ENCODE measurements around the gene DSEL.

DSEL gene

DNA sequence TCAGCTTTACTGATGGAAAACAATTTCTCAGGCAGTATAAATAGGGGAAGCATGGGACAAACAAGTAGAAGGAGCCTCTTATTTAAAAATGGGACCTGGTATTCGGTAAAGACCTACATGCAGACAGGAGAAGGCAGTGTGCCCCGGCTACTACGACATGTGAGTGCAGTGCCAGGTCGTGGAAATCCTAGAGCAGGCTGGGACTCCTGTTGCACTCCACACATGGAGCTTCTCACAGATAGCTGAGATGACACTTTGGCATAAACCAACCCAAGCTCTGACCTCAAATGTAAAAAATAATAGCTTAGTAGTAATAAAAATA, 885 bp upstream of the DSEL start:
- no peak for DNase-seq (ENCODE audit: insufficient read length)
- TF ChIP-seq TAF1 (IDR thresholded peaks at IDR 0.05; ENCODE audit: borderline replicate concordance, low read depth, low read length) (no peak), POLR2AphosphoS5 (IDR thresholded peaks at IDR 0.05; ENCODE audit: low read depth, low read length) (no peak), POLR2A (IDR thresholded peaks at IDR 0.05; ENCODE audit: low read depth, low read length) (no peak)
- no peak for FAIRE-seq

DNA sequence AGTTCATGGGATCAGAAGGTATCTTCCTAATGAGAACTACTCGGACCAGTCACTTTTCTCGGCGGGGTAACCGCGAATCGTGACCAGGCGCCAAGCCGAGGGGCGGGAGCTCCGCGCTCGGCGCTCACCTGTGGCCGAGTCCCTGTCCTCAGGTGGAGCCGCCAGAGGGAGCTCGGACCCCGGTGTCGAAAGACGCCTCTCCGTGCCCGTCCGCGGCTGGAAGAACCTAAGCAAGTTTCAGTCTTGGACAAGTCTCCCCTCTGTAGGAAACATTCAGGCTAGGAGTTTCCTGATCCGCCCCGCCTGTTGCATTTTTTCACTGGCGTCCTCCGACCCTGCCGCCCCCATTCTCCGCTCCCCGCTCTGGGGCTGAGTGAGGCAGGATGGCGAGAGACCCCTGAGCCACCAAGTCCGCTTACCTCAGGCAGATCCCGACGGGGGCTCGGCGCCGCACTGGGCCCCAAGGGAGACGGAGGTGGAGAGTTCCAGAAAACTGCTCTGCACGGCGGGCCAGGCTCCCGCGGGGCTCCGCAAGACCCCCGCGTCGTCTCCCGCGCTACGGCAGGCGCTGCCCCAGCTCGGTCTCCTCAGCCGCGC, 480 bp downstream of the DSEL start:
- TF ChIP-seq POLR2A (IDR thresholded peaks at IDR 0.05; ENCODE audit: low read depth, low read length), result no peak
- no peak for TF ChIP-seq TAF1 (IDR thresholded peaks at IDR 0.05; ENCODE audit: borderline replicate concordance, low read depth, low read length)
- no peak for TF ChIP-seq POLR2AphosphoS5 (IDR thresholded peaks at IDR 0.05; ENCODE audit: low read depth, low read length)
- no peak for FAIRE-seq
- DNase-seq (ENCODE audit: insufficient read length), result peak; percentile 25

DNA sequence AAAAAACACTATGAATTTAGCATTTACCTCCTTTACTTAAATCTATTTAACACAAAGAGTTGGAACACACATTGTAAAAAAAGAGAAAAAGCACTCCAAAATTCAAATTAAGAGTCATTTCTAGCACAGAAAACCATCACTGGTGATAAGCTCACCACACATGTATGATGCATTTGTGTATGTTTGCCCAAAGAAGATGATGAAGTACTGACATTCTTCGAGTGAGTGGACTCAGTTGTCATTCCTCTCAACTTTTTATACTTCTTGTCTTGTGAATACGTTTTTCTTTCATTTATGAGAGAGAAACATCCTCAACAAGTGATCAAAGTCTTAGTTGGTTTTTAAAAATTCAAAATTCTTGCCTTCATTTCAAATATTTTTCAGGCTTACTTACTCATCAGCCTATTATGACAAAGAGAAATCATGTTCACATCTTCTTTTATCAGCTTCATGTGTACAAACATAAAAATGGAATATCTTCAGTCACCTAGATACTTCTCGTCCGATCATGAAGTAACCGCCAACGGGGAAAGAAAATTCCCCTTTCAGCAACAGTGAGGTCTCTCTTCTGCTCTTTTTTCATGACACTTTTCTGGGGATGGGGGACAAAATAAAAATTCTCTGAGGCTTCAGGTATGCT, 1.5 kb downstream of the DSEL start:
- no peak for FAIRE-seq
- no peak for TF ChIP-seq POLR2A (IDR thresholded peaks at IDR 0.05; ENCODE audit: low read depth, low read length)
- no peak for TF ChIP-seq TAF1 (IDR thresholded peaks at IDR 0.05; ENCODE audit: borderline replicate concordance, low read depth, low read length)
- no peak for TF ChIP-seq POLR2AphosphoS5 (IDR thresholded peaks at IDR 0.05; ENCODE audit: low read depth, low read length)
- no peak for DNase-seq (ENCODE audit: insufficient read length)

DNA sequence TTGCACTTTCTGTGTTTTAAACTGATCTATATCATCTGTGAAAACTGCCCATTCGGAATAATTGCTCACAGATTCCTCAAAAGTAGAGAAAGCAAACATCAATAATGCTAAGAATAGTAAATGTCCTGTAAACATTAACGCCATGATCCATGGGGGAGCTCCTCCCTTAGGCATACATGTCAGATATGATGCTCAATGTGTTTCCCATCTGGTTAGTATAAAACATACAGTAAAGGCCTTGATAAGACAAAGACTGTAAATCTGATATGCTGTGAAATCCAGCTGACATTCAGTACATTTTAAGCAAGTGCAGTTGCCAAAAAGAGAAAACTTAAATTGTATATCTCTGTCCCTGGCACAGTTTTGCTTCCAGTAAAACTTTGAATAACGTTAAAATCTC, 2.1 kb downstream of the DSEL start:
- no peak for DNase-seq (ENCODE audit: insufficient read length)
- no peak for FAIRE-seq
- no peak for TF ChIP-seq POLR2A (IDR thresholded peaks at IDR 0.05; ENCODE audit: low read depth, low read length)
- no peak for TF ChIP-seq POLR2AphosphoS5 (IDR thresholded peaks at IDR 0.05; ENCODE audit: low read depth, low read length)
- TF ChIP-seq TAF1 (IDR thresholded peaks at IDR 0.05; ENCODE audit: borderline replicate concordance, low read depth, low read length), result no peak

DNA sequence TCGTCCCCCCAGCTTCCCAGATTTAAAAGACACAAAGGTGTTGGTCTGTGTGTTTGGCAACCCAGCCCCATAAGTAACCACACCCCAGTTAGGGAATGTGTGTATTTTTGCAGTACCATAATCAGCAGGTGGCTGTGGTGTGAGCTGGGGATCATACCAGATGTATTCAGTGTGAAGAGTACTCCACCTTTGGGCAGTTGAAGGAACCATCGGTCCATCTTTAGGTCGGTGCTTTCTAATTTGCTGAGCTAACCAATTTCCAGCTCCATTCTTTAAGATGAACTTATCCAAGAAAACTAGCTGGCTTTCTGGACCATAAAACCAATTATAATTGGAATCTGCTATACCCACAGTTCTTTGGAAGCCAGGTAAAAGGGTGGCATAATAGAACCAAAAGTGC, 3.2 kb downstream of the DSEL start:
- TF ChIP-seq TAF1 (IDR thresholded peaks at IDR 0.05; ENCODE audit: borderline replicate concordance, low read depth, low read length) (no peak), POLR2AphosphoS5 (IDR thresholded peaks at IDR 0.05; ENCODE audit: low read depth, low read length) (no peak), POLR2A (IDR thresholded peaks at IDR 0.05; ENCODE audit: low read depth, low read length) (no peak)
- DNase-seq (ENCODE audit: insufficient read length) (no peak), FAIRE-seq (no peak)

DNA sequence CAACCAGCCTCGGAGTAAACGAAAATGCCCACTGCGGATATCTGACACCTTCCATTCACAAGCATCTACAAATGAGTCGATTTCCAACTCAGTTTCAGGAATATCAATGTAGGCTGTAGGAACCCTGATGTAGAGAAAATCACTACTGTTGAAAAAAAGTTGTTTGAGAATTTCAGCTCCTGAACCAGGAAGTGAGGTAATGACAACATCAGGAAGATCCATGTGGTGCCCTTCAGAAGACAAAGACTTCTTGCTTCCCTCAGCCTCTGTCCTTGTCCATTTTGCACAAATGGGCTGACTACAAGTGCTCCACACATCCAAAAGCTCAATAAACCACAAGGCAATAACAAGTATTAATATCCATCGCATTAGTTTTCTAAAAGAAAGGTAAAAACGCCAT, 4.7 kb downstream of the DSEL start:
- DNase-seq (ENCODE audit: insufficient read length) (no peak), FAIRE-seq (no peak)
- TF ChIP-seq TAF1 (IDR thresholded peaks at IDR 0.05; ENCODE audit: borderline replicate concordance, low read depth, low read length) (no peak), POLR2AphosphoS5 (IDR thresholded peaks at IDR 0.05; ENCODE audit: low read depth, low read length) (no peak), POLR2A (IDR thresholded peaks at IDR 0.05; ENCODE audit: low read depth, low read length) (no peak)

DNA sequence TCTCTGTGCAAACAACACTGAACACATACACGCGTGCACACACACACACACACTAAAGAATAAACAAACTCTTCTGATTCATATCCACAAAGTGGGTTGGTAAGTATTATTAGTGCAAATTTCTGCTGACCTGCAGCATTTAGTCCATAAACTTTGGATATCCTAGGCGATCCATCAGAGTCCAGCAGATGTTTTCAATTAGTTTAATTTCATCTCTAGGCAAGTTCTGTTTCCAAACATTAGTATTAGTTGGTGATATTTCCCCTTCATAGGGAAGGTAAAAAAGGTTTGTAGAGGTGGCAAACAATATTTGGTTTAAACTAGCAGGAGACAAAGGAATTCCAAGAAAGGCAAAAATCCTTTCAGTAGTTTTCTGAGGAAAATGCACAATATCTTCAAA, 5.7 kb downstream of the DSEL start:
- FAIRE-seq (no peak), DNase-seq (ENCODE audit: insufficient read length) (no peak)
- TF ChIP-seq POLR2AphosphoS5 (IDR thresholded peaks at IDR 0.05; ENCODE audit: low read depth, low read length) (no peak), TAF1 (IDR thresholded peaks at IDR 0.05; ENCODE audit: borderline replicate concordance, low read depth, low read length) (no peak), POLR2A (IDR thresholded peaks at IDR 0.05; ENCODE audit: low read depth, low read length) (no peak)

DNA sequence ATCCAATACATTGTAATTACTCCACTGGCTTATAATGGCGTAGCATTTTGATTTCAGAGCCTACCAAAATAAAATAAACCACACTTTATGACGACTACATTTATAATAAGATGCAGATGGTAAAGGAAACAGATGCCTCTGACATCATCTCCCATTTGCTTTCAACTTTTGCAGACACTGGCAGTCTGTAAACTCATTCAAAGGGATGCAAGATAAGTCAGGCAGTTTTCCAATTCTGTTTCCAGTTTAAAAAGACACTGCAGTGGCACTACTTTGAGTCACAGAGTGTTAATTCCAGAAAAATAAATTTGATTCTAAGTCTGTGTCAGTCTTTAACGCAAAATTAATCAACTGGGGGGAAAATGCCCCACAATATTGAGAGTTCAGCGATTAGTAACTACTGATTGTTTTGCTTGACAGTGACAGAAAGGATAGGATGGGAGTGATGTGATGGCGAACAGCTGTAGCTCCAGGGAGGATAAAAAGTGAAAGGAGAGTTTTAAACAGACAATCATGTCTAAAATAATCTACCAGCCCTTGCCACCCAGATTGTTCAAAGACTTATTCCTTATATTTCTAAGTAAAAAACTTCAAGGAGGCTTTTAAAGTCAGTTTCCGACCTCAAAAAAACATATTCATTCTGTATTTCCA, 6.7 kb downstream of the DSEL start:
- DNase-seq (ENCODE audit: insufficient read length) (no peak), FAIRE-seq (no peak)
- no peak for TF ChIP-seq POLR2AphosphoS5 (IDR thresholded peaks at IDR 0.05; ENCODE audit: low read depth, low read length)
- TF ChIP-seq TAF1 (IDR thresholded peaks at IDR 0.05; ENCODE audit: borderline replicate concordance, low read depth, low read length), result no peak
- no peak for TF ChIP-seq POLR2A (IDR thresholded peaks at IDR 0.05; ENCODE audit: low read depth, low read length)

DNA sequence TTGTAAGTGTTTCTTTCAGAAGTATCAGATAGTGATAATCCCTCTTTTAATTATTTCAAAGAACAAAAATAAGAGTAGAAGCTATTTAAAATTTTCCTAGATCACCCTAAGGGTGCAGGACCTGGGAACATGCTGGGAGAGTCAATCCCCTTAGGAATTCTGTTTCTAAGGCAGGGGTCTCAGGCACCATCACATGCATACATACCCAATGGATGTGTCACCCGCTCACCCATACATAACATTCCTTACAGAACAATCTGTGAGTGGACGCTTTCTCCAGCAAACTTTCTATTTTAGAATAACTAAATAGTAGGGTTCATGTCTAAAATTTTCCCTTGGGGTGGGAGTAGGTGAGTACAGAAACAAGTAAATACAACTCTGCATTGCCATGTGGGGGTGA, 8.4 kb downstream of the DSEL start:
- FAIRE-seq, result no peak
- no peak for DNase-seq (ENCODE audit: insufficient read length)
- TF ChIP-seq TAF1 (IDR thresholded peaks at IDR 0.05; ENCODE audit: borderline replicate concordance, low read depth, low read length) (no peak), POLR2AphosphoS5 (IDR thresholded peaks at IDR 0.05; ENCODE audit: low read depth, low read length) (no peak), POLR2A (IDR thresholded peaks at IDR 0.05; ENCODE audit: low read depth, low read length) (no peak)

DNA sequence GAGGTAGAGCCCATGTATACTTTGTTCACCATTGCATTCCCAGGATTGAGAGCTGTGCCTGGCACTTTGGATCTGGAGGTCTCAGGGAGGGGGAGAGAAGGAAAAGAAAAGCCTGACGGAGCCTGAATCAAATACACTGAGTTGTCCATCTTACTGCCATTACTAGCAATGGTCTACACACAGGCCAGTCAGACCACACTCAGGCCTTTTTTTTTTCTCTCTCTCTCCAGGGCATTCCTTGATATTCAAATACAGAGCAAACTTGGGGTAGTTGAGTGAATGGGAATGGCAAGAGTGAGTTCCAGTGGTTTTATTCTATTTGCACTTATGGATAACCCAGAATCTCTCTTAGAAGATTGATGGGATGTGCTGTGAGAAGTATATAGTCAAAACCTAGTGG, 11.8 kb downstream of the DSEL start:
- DNase-seq (ENCODE audit: insufficient read length), result no peak
- FAIRE-seq, result no peak
- TF ChIP-seq POLR2A (IDR thresholded peaks at IDR 0.05; ENCODE audit: low read depth, low read length), result no peak

DNA sequence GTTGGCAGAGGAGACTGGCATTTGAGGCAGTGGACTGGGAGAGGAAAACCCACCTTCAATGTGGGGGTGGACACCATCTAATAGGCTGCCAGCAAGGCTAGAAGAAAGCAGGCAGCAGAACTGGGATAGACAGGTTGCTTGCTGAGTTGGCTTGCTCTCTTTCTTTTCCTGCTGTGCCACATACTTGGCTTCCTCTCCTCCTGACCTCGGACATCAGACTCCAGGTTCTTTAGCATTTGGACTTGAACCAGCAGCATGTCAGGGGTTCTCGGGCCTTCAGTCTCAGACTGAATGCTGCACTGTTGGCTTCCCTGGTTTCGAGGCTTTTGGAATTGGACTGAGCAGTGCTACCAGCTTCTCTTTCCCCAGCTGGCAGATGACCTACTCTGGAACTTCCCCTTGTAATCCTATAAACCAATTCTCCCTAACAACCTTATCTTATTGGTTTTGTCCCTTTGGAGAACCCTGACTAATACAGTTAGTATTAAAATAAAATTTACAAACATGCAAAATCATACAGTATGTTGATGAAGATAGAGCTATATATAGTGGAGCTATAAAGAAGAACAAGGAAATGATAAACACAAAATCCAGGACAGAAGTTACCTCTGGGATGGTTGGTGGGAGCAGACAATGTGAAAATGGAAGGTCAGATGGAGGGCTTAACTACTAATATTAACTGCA, 15.9 kb downstream of the DSEL start:
- no peak for TF ChIP-seq TAF1 (IDR thresholded peaks at IDR 0.05; ENCODE audit: borderline replicate concordance, low read depth, low read length)
- no peak for TF ChIP-seq POLR2AphosphoS5 (IDR thresholded peaks at IDR 0.05; ENCODE audit: low read depth, low read length)
- no peak for TF ChIP-seq POLR2A (IDR thresholded peaks at IDR 0.05; ENCODE audit: low read depth, low read length)
- DNase-seq (ENCODE audit: insufficient read length) (no peak), FAIRE-seq (no peak)

DNA sequence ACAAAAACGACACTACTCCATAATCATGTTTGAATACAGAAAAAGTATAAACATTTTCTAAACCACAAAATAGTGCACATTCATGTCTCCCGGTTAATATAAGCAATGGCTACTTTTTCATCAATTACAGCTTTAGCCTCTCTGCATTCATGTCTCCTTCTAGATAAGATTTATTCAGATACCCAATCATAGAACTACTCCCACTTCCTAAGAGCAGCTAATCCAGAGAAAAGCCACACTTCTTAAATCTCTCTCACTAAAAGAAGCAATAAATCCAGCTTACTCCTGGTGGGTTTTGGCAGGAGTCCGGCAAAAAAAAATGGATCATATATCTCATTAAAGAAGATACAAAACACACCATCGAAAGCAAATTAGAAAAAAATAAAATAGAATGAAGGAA, 20.1 kb downstream of the DSEL start:
- DNase-seq (ENCODE audit: insufficient read length) (no peak), FAIRE-seq (no peak)
- TF ChIP-seq POLR2AphosphoS5 (IDR thresholded peaks at IDR 0.05; ENCODE audit: low read depth, low read length) (no peak), POLR2A (IDR thresholded peaks at IDR 0.05; ENCODE audit: low read depth, low read length) (no peak), TAF1 (IDR thresholded peaks at IDR 0.05; ENCODE audit: borderline replicate concordance, low read depth, low read length) (no peak)

Measured in GM12892 (cell line).